ENCODE results near the gene SNRNP200.
A peak's percentile ranks its signal among the peaks of the same experiment; 100 is the strongest.

The SNRNP200 gene

DNA sequence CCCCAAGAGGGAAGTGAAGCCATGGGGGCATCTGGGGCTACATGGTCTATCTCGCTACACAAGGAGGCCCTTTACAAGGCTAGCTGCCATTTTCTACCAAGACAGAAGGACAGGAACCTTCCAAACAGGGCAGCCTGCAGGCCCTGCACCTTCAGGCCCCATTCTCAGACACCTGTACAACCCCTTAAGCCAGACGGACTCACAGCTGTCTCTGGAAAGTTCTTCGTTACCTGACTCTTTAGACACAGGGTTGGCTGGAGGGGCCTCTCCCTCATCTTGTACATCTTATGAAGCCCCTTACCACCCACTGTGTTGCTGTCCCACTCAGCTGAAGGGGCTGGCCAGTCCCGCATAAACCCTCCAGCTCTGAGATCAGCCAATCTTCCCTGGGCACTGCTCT, 56.7 kb downstream of the SNRNP200 start:
- no peak for DNase-seq

DNA sequence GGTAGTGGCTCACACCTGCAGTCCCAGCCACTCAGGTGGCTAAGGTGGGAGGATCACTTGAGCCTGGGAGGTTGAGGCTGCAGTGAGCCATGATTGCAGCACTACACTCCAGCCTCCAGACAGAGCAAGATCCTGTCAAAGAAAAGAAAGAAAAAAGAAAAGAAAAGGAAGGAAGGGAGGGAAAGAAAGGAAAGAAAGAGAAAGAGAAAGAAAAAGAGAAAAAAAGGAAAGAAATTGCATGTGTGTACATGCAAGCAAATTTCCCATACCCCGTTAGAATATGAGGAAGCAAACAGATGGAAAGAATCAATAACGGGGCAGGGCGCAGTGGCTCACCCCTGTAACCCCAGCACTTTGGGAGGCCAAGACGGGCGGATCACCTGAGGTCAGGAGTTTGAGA, 57.5 kb downstream of the SNRNP200 start:
- DNase-seq, result no peak

DNA sequence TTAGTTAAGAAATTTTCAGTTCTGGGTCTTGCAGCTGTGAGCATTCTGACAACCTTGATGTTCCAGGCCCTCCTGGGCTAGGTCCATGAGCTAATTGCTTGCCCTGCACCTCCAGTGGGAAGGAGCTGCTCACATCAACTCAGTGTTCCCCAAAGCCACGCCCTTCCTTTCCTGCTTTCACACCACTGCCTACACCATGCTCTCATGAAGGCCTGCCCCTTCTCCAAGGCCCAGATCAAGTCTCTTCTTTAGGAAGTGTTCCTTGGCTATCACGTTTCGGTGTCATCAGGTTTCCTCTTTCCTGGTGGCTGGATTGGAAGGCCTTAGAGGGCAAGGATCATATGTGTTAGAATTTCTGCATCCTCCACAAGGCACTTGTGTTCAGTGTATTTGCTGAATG, 58.3 kb downstream of the SNRNP200 start:
- DNase-seq, result no peak

DNA sequence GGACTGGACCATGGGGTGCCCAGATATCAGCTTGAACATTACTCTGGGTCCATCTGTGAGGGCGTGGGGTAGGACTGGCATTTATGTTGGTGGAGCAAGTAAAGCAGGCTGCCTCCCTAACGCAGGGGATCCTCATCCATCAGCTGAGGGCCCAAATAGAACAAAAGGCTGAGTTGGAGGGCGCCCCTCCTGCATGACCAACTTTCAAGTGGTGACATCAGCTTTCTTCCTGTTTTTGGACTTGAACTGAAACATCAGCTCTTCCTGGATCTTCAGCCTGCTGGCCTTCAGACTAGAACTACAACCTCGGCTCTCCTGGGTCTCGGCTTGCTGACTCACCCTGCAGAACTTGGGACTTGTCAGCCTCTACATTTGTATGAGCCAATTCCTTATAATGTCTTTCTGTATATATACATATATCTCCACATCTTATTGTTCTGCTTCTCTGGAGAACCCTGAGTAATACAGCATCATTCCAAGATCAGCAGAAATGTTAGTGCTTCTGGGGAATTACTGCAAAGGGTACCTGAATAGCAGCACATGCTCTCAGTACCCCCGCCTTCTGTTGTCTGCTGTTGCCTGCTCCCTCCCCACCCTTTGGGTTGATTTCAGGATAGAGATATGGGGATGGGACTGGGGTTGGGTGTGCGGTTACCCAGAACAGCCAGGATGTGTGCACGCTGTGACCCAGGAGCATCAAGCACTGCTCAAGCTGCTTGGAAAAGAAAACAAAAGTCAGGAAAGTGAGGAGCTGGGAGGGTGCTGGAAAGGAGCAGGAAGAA, 59.5 kb downstream of the SNRNP200 start:
- peak; percentile 43 for DNase-seq

DNA sequence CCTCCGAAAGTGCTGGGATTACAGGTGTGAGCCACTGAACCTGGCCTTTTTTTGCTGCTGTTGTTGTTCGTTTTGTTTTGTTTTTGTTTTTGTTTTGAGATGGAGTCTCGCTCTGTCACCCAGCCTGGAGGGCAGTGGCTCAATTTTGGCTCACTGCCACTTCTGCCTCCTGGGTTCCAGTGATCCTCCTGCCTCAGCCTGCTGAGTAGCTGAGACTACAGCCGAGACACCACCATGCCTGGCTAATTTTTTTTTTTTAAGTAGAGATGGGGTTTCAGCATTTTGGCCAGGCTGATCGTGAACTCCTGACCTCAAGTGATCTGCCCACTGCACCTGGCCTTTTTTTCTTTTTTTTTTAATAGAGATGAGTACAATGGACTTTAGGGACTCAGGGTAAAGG, 61.5 kb downstream of the SNRNP200 start:
- DNase-seq, result no peak

DNA sequence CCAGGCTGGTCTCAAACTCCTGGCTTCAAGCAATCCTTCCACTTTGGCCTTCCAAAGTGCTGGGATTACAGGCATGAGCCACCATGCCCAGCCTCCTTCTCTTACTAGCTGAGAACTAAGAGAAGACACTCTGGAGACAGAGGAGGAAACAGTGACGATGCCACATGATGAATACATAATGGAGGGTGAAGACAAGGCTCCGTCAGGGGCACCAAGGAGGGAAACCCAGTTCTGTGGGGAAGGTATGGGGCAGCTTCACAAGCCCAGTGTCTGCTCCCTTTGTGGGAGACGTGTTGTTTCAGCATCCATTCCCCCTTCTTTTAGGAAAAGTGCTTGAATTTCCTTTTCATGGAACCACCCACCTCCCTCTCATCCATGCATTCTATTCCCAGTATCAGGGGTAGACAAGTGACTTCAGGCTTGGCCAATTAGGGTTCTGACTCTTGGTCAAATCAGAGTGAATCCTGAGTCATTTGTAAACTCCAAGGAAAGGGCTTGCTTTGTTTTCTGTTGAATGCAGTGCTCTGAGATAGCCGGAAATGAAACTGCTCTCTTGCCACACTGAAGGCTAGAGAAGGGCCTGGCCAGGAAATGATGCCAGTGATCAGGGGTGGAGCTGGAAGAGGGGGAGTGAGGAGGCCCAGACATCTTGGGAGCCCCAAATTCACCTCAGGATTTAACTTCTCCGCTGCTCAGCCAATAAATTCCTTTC, 63.3 kb downstream of the SNRNP200 start:
- DNase-seq, result peak; percentile 38

DNA sequence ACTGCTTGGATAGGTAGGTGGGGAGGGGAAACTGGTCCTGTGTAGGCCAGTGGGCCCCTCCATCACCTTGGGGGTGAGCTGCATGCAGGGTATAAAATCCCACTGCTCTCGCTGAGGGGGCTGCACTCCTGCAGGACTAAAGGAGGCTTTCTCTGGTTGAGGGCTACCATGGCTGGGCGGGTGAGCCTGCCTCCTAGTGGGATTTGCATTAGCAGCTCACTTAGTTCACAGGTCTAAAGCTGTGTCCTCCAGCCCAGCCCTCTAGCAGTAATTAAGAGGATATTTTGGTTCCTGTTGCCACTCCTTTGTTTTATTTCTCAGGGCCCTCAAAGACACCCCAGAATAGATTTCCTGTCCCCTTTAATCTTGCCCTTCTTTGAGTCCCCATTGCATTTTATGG, 64.1 kb downstream of the SNRNP200 start:
- no peak for DNase-seq

DNA sequence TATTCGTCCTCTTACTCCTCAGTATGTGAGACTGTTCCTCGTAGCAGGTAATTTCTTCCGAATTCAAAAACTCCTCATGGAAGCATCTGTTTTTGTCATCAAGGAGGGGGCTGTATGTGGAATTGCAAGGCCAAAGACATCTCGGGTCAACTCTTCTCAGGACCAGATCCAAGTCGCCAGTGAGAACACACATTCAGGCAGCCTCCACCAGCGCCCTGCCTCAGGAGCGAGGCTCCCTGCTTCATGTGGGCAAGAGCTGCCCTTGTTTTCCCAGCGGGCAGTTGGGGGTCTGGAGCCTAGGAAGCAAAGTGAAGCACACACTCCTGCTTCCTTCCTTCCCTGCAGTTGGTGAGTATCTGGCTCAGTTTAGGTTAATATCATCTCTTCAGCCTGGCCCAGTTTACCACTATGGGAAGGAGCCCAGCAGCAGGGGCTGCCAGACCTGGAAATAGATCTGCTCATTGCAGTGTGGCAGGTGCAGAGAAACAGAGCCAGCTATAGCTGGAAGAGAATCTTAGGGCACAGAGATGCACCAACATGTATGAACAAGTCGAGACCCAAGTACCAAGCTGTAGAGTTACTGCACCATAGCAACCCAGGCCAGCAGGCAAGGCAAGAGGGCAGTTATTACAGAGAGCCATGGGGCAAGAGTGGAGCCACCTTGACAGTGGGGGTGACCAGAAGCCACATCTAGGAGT, 64.9 kb downstream of the SNRNP200 start:
- DNase-seq, result no peak

DNA sequence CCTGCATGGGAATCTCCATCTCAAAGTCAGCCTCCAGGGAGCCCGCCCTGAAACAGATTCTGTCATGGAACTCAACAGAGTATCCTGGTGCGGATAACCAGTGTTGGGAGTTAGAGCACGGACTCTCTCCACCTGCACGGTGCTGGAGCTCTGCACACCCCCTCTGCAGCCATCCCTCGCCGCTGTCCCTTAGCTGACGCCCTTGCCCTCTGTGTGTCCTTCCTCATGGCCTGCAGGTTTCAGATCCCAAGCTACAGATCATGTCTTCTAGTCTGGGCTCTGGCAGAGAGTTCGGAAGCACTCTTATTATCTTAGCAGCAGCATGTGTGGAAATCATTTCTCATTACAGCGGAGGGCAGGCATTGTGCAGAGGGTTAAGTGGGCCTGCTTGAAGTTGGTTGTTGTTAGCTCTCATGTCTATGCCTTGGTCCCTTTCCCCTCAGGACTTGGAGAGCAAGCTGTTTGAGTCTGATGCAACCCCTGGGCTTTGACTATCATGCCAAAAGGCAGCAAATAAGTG, 65.5 kb downstream of the SNRNP200 start:
- DNase-seq, result no peak

DNA sequence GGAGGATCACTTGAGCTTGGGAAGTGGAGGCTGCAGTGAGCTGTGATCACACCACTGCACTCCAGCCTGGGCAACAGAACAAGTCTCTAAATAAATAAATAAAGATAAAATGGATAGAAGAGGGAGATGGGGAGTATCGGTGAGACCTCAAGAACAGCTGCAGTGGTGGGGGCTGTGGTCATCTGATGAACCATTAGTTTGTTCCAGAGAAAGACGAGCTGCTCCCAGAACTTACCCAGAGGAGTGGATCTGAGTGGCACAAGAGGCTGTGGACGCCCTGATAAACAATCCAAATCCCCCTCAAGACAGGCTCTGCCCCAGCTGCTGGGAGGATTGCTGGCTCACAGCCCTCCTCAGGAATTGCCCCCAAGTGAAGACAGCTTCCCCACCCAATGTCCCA, 66.3 kb downstream of the SNRNP200 start:
- no peak for DNase-seq

DNA sequence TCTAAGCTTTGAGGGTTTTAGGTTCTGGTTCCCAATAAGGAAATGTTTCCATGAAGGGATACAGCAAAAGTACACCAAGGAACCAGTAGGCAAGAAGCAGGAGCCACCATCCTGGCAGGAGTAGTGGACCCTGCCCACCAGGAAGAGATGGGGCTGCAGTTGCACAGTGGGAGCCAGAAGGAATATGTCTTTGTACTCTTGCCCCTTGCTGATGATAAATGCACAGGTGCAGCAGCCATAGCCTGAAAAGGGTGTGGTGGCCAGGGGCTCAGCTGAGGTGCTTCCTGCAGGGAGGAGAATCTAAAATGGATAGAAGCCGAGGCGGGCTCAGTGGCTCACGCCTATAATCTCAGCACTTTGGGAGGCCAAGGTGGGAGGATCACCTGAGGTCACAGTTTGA, 67.1 kb downstream of the SNRNP200 start:
- no peak for DNase-seq

DNA sequence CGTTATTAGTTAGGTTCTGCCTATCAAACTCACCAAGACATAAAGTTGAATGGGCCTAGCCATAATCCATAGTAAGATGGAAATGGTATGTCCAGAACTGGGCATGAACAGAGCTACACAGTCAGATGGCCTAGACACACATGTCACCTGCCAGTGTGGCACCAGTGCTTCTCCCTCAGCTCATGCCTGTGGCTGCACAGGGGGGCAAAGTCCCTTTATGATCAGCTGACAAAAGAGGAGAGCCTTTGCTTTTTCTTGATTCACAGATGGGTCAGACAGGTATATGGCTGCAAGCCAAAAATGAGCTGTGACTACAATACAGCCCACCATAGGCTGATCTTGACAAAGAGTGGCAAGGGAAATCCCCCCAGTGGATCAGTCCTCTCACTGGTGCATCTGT, 68.5 kb downstream of the SNRNP200 start:
- no peak for DNase-seq

DNA sequence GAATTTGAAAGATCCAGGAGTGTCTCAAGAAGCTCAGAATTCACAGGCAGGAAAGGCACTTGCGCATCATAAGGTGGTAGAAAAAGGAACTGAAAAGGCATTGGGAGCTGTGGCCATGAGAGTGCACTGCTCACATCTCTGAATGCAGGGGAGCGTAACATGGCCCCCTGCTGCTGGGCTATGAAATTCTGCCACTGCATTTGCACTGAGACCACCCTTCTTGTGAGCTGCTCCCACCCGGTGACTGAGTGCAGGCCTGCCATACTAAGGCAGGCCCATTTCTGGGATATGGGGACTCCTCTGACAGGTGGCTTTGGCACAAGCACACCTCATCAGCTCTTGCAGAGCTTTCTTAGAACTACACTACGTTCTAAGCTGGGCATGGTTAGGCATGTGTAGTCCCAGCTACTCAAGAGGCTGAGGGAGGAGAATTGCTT, 71.4 kb downstream of the SNRNP200 start:
- no peak for DNase-seq

DNA sequence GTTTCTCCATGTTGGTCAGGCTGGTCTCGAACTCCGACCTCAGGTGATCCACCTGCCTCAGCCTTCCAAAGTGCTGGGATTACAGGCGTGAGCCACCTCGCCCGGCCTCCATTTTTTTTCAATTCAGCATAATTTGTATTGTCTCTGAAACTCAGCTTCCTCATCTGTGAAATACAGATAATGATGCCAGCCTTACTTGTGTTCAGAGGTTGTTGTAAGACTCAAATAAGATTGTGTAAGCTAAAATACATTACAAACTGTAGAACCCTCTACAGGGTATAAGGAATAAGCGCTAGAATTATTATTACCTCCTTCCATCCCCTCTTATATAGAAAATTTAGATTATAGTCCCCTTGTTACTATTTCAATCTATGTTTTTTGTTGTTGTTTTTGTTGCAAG, 71.9 kb downstream of the SNRNP200 start:
- DNase-seq, result no peak

DNA sequence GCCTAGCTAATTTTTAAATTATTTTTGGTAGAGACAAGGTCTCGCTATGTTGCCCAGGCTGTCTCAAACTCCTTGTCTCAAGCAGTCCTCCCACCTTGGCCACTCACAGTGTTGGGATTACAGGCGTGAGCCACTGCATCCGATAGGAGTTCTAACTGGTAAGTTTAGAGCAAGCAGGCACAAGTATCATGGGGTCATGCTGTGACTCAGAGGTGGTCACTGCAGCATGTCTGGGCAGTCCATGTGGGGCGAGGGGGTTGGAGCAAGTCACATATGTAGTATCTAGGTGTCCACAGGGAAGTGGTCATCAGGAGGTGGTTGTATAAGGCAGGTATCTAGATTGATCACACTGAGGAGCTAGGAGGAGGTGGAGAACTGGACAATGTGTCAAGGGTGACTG, 74.0 kb downstream of the SNRNP200 start:
- no peak for DNase-seq

DNA sequence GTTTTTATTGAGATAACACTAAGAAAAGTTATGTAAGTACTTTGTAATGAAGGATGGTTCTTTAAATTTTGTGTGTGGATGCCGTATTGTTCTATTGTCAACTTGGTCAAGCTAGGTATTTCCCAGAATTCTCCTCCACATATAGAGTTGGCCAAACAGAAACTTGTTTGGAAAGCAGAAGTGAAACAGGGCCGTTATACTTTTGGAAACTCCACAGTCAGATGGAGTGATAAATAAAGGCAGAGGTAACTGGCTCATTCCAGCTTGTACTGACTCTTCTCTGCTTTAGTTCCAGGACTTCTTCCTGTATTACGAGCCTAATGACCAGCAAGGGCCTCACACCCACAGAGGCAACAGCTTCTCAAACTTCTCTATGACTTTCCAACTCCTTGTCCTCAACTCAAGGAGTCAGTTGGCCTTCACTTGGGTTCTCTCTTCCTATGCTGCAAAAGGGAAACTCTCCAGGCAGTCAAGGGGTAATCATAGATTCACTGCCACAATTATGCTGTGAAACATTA, 80.3 kb downstream of the SNRNP200 start:
- DNase-seq, result no peak
